GM18499 (cell line): ENCODE results near the gene LMAN2L.
A peak's percentile ranks its signal among the peaks of the same experiment; 100 is the strongest.

Experiments used
- ATAC-seq: cut with Tn5 transposase; IDR thresholded peaks from one replicate; pipeline ENCODE4 v1.9.1; 2021; ENCODE audit warnings: moderate number of reproducible peaks; ENCODE audit not compliant: insufficient read depth, unreplicated experiment

Gene LMAN2L

GRCh38 chr2:96739633-96740428, at the start of gene LMAN2L:
TSS of gene LMAN2L (minus strand) at chr2:96740064. CDS start at chr2:96740040, 24 bp downstream.
- peak; percentile 84 for ATAC-seq

- ATAC-seq = no peak
Measured at GRCh38 chr2:96789245-96789617, 49.4 kb upstream of the LMAN2L start.

- no peak for ATAC-seq
Measured at GRCh38 chr2:96788442-96789244, 48.8 kb upstream of the LMAN2L start.

- no peak for ATAC-seq
Measured at GRCh38 chr2:96787411-96787810, 47.5 kb upstream of the LMAN2L start.

- no peak for ATAC-seq
Measured at GRCh38 chr2:96783388-96783787, 43.5 kb upstream of the LMAN2L start.

GRCh38 chr2:96775160-96775559, 35.3 kb upstream of the LMAN2L start:
- ATAC-seq = no peak

- no peak for ATAC-seq
Measured at GRCh38 chr2:96773922-96774321, 34.1 kb upstream of the LMAN2L start.

GRCh38 chr2:96772903-96773671, 33.2 kb upstream of the LMAN2L start:
- ATAC-seq = no peak

- ATAC-seq = no peak
Measured at GRCh38 chr2:96771796-96772618, 32.1 kb upstream of the LMAN2L start.

GRCh38 chr2:96770442-96771202, 30.8 kb upstream of the LMAN2L start:
- no peak for ATAC-seq

- no peak for ATAC-seq
Measured at GRCh38 chr2:96769814-96770213, 29.9 kb upstream of the LMAN2L start.

GRCh38 chr2:96768083-96768561, 28.3 kb upstream of the LMAN2L start:
- ATAC-seq = no peak

GRCh38 chr2:96767135-96767871, 27.4 kb upstream of the LMAN2L start:
- ATAC-seq = no peak

- no peak for ATAC-seq
Measured at GRCh38 chr2:96764253-96764637, 24.4 kb upstream of the LMAN2L start.

GRCh38 chr2:96763511-96764252, 23.8 kb upstream of the LMAN2L start:
- no peak for ATAC-seq

GRCh38 chr2:96762529-96763311, 22.9 kb upstream of the LMAN2L start:
- no peak for ATAC-seq
